Measurements from ENCODE around the gene DHRS11. TPM values are rescaled to one million over a fixed set of nuclear protein-coding genes. Genes with fewer than 3 reads are reported as not detected.

The DHRS11 gene
- total RNA-seq, 1 experiment from 2014 or later, result 24.2 TPM

DNA sequence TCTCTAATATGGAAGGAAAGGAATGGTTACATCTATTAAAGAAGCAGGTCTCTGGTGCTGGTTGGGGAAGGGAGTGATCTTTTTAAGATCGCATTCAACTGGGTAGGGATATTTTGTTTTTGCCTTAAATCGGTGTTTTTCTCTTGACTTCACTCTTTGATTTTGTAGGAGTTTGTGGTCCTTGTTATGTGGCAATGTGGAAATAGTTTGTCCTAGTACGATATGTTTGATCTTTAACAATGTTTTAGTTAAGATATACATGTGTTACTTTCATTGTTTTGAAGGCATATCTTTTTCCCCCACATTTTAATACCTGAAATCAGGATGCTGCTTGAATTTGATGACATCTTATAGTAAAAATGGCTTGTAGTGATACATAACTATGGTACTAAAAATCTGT lies 38.2 kb upstream of the DHRS11 start:
- CTCF ChIA-PET, result no interaction called here
- no TSS peak for BruUV-seq (replicated peaks)

DNA sequence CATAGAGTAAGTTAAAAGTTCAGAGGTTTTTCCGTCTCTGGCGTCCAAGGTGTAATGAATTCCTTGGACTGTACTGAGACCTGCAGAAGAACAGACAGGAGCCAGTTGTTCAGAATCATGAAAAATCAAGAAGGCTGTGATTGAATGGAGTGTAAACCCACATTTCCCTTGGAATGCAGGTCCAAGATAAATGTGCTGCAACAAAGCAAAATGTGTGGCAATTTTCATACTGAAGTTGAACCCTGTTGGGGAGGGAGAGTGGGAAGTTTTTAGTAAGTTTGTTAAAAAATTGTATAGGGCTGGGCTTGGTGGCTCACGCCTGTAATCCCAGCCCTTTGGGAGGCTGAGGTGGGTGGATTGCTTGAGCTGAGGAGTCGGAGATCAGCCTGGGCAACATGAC lies 25.6 kb upstream of the DHRS11 start:
- Histone ChIP-seq H3K27ac (no peak overlapping the region), H3K4me2 (no peak overlapping the region), H3K4me1 (replicated peaks; ENCODE audit: insufficient read depth) (no peaks in the 10 kb centered on the region), H4K20me1 (ENCODE audit: insufficient read depth) (no peaks in the 10 kb centered on the region; the same call in 1 of the 2 replicates), H3K9me2 (ENCODE audit: insufficient read depth) (no peaks in the 10 kb centered on the region), H3K9me3 (ENCODE audit: insufficient read depth, low read depth) (no peaks in the 10 kb centered on the region), H3K79me2 (ENCODE audit: low read depth) (peaks cover 7% of the 10 kb centered on the region; the same call in 1 of the 2 replicates), H3F3A (ENCODE audit: insufficient read depth, low read depth) (no peaks in the 10 kb centered on the region), H3K36me3 (ENCODE audit: low read depth) (peaks cover 16% of the 10 kb centered on the region; the same call in 1 of the 2 replicates), H2AFZ (no peak overlapping the region), H3K4me3 (no peak overlapping the region), H3K27me3 (ENCODE audit: insufficient read depth, low read depth) (no peaks in the 10 kb centered on the region)
- BruUV-seq (replicated peaks), result no TSS peak
- TF ChIP-seq EZH2 (IDR thresholded peaks at IDR 0.05; ENCODE audit: low read depth), result no peak
- TF ChIP-seq, protein P1, sequence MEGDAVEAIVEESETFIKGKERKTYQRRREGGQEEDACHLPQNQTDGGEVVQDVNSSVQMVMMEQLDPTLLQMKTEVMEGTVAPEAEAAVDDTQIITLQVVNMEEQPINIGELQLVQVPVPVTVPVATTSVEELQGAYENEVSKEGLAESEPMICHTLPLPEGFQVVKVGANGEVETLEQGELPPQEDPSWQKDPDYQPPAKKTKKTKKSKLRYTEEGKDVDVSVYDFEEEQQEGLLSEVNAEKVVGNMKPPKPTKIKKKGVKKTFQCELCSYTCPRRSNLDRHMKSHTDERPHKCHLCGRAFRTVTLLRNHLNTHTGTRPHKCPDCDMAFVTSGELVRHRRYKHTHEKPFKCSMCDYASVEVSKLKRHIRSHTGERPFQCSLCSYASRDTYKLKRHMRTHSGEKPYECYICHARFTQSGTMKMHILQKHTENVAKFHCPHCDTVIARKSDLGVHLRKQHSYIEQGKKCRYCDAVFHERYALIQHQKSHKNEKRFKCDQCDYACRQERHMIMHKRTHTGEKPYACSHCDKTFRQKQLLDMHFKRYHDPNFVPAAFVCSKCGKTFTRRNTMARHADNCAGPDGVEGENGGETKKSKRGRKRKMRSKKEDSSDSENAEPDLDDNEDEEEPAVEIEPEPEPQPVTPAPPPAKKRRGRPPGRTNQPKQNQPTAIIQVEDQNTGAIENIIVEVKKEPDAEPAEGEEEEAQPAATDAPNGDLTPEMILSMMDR (conservative IDR thresholded peaks at IDR 0.05), result no peak
- ChIA-PET CTCF (interaction anchor here (0.6 kb wide), 1 partner anchor 10 kb away, joined by 6 read pairs; no protein-coding TSS in a partner anchor), POLR2A (ENCODE audit: unreplicated experiment) (no interaction called here)
- DNase-seq, result no peak
- intact Hi-C loops (cut with micrococcal nuclease; ENCODE audit: unreplicated experiment), result no loop called here

More for the DNA sequence above, 38.2 kb upstream of the DHRS11 start:
- Histone ChIP-seq H3K4me1 (replicated peaks; ENCODE audit: insufficient read depth) (no peaks in the 10 kb centered on the region; the same call in 1 of the 2 replicates), H3F3A (ENCODE audit: insufficient read depth, low read depth) (peaks cover 6% of the 10 kb centered on the region; the same call in 1 of the 2 replicates), H3K4me3 (no peak overlapping the region), H2AFZ (no peak overlapping the region), H4K20me1 (ENCODE audit: insufficient read depth) (peaks cover 78% of the 10 kb centered on the region), H3K9me2 (ENCODE audit: insufficient read depth) (no peaks in the 10 kb centered on the region), H3K27ac (no peak overlapping the region), H3K36me3 (ENCODE audit: low read depth) (peaks cover 18% of the 10 kb centered on the region), H3K4me2 (no peak overlapping the region), H3K79me2 (ENCODE audit: low read depth) (peaks cover 71% of the 10 kb centered on the region), H3K27me3 (ENCODE audit: insufficient read depth, low read depth) (no peaks in the 10 kb centered on the region), H3K9me3 (ENCODE audit: insufficient read depth, low read depth) (no peaks in the 10 kb centered on the region)
- DNase-seq, result no peak
- POLR2A ChIA-PET (ENCODE audit: unreplicated experiment), result no interaction called here
- intact Hi-C loops (cut with micrococcal nuclease; ENCODE audit: unreplicated experiment), result no loop called here
- TF ChIP-seq, protein P1 (conservative IDR thresholded peaks at IDR 0.05), result no peak
- no peak for TF ChIP-seq EZH2 (IDR thresholded peaks at IDR 0.05; ENCODE audit: low read depth)

- H3K36me3 ChIP-seq (ENCODE audit: low read depth), result peaks cover 32% of the 10 kb centered on the region
- H3K27ac ChIP-seq, result no peak overlapping the region
- TF ChIP-seq, protein P1 (conservative IDR thresholded peaks at IDR 0.05), result no peak
- no peak for TF ChIP-seq EZH2 (IDR thresholded peaks at IDR 0.05; ENCODE audit: low read depth)
- ChIA-PET POLR2A (ENCODE audit: unreplicated experiment) (no interaction called here), CTCF (no interaction called here)
- no peaks in the 10 kb centered on the region for H3K4me1 ChIP-seq (replicated peaks; ENCODE audit: insufficient read depth)
- no peaks in the 10 kb centered on the region for H3K27me3 ChIP-seq (ENCODE audit: insufficient read depth, low read depth)
- H3K9me3 ChIP-seq (ENCODE audit: insufficient read depth, low read depth), result no peaks in the 10 kb centered on the region
- peaks cover 14% of the 10 kb centered on the region; the same call in 1 of the 2 replicates for H3K79me2 ChIP-seq (ENCODE audit: low read depth)
- H2AFZ ChIP-seq, result no peak overlapping the region
- H3K9me2 ChIP-seq (ENCODE audit: insufficient read depth), result no peaks in the 10 kb centered on the region
- H4K20me1 ChIP-seq (ENCODE audit: insufficient read depth), result peaks cover 38% of the 10 kb centered on the region
- H3F3A ChIP-seq (ENCODE audit: insufficient read depth, low read depth), result no peaks in the 10 kb centered on the region; the same call in 1 of the 2 replicates
- no peak overlapping the region for H3K4me2 ChIP-seq
- no TSS peak for BruUV-seq (replicated peaks)
- no peak overlapping the region for H3K4me3 ChIP-seq
- intact Hi-C loops (cut with micrococcal nuclease; ENCODE audit: unreplicated experiment), result no loop called here
- DNase-seq, result no peak
Measured at GRCh38 chr17:36575028-36575427, 16.7 kb upstream of the DHRS11 start.
